Loucy (cell line): ENCODE data around the gene ADAMTS7.

Source experiments
- CTCF ChIP-seq: fragments of 200-600 bp; sonication (generic); conservative IDR thresholded peaks from 2 replicates; pipeline ENCODE4 v1.5.1; 2014; ENCODE audit warnings: mild to moderate bottlenecking, antibody characterized with exemption, low read length
- EZH2phosphoT487 ChIP-seq: fragments of 200-600 bp; IDR thresholded peaks from 2 replicates; pipeline ENCODE4 v1.6.1; 2018; ENCODE audit warnings: antibody characterized with exemption, mild to moderate bottlenecking, moderate library complexity, borderline replicate concordance

GRCh38 chr15:78788016-78788660 lies 23.1 kb downstream of the ADAMTS7 start:
- no peak for TF ChIP-seq CTCF
- no peak for TF ChIP-seq EZH2phosphoT487
